Gastroesophageal sphincter (tissue), 4 donors: ENCODE data around the gene HJV. TPM values are rescaled to one million over a fixed set of nuclear protein-coding genes. Genes with fewer than 3 reads are reported as not detected.
A peak's percentile ranks its signal among the peaks of the same experiment; 100 is the strongest.
"Not testable (repeated sequence)": the region's sequence is repeated elsewhere in the genome, so short reads cannot be mapped to it uniquely, and the experiment has no call there.

Source experiments
- ATAC-seq: fragments of 150-250 bp; one replicate; pipeline ENCODE4 v1.9.1; 2016; ENCODE audit warnings: mild to moderate bottlenecking, moderate library complexity
- H3K27ac ChIP-seq, 4 donors: fragments of 200-600 bp; sonication (generic) in 3 of 4; 1 replicate in 3 of 4; 2 replicates in 1 of 4; pipeline ENCODE4 v1.5.1; 2016 to 2019
- H3K27me3 ChIP-seq: fragments of 200-600 bp; sonication (generic); one replicate; pipeline ENCODE4 v1.5.1; 2019
- H3K36me3 ChIP-seq, 2 donors: fragments of 200-600 bp; sonication (generic); one replicate each; pipeline ENCODE4 v1.5.1; 2019; ENCODE audit warnings: control low read depth in 1 of 2
- H3K4me1 ChIP-seq, 3 donors: fragments of 200-600 bp; sonication (generic); 1 replicate in 2 of 3; 2 replicates in 1 of 3; pipeline ENCODE4 v1.5.1; 2016 to 2019; ENCODE audit warnings: control low read depth in 2 of 3
- H3K4me3 ChIP-seq, 2 donors: fragments of 200-600 bp; sonication (generic); one replicate each; pipeline ENCODE4 v1.5.1; 2019; ENCODE audit warnings: mild to moderate bottlenecking in 1 of 2, moderate library complexity in 1 of 2
- H3K9me3 ChIP-seq, 3 donors: fragments of 200-600 bp; sonication (generic); one replicate each; pipeline ENCODE4 v1.5.1; 2017 to 2019; ENCODE audit warnings: control low read depth in 2 of 3
- CTCF ChIP-seq, 4 experiments: fragments of 200-600 bp in 2 of 4; fragments of 450-650 bp in 2 of 4; sonication (generic) in 1 of 4; IDR thresholded peaks; one replicate each; pipeline ENCODE4 v1.5.1; 2017 to 2019; ENCODE audit warnings: antibody characterized with exemption in 4 of 4, mild to moderate bottlenecking in 2 of 4, moderate library complexity in 2 of 4
- EP300 ChIP-seq: sonication (generic); formaldehyde crosslinking; IDR thresholded peaks from one replicate; pipeline ENCODE4 v1.6.1; 2017; ENCODE audit warnings: antibody characterized with exemption, mild to moderate bottlenecking
- POLR2A ChIP-seq, 2 donors: fragments of 450-650 bp; IDR thresholded peaks; one replicate each; pipeline ENCODE4 v1.6.1; 2017; ENCODE audit warnings: antibody characterized with exemption in 2 of 2, mild to moderate bottlenecking in 2 of 2, moderate library complexity in 1 of 2
- POLR2AphosphoS5 ChIP-seq: sonication (generic); formaldehyde crosslinking; IDR thresholded peaks from one replicate; pipeline ENCODE4 v1.6.1; 2017; ENCODE audit warnings: antibody characterized with exemption
- WGBS, 2 donors: methylation state at CpG; one replicate each; pipeline ENCODE4 v1.1.5; 2018; ENCODE audit warnings: low coverage in 1 of 2; 5-methylcytosine and 5-hydroxymethylcytosine counted together
- total RNA-seq, 4 donors: library from RNA; depleted of rRNA; stranded (reverse); fragments of >200 nt; gene quantifications; one replicate each; pipeline ENCODE4 v1.1.0, GENCODE V29; 2016

HJV gene
- total RNA-seq: under 1 TPM in 1 of 4 donors, not detected in 3; 0.77 TPM

DNA sequence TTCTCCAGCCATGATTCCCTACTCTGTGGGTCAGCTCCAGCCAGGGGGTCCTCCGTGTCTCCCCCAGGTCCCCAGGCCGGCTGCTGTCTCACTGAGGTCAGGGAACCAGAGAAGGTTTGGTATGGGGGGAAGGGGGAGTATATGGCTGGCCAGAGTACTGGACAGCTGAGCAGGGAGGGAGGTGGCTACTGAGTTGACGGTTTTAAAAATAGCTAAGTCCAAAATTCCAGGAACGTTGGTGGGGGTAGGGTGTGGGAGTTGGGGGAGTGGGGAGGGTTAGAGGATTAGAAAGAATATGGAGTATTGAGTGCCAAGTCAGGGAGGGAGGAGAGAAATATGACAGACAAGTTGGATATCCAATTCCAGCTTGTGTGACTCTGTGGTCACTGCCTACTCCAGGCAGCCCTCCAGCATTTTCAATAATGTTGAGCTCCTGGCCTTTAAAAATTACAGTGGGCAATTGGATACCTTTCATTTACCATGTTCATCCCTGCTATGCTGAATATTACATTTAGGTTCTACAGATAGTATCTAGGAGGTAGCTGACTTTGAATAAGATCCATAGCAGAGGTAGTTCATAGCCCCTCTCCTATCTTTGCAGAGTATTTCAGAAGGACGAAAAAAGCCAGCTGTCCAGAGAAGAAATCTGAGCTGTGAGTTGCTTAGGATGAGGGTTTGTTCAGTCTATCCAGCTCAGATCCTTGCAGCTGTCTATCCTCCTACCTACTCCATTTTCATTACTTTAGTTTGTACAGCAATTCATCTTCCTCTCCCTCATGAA is at the start of gene HJV:
Gene HJV (minus strand): TSS at position 114 of the 781 bp plus-strand sequence. CDS start 1,504 bp downstream, outside the sequence.
- Histone ChIP-seq H3K36me3 (no peaks in the 10 kb centered on the region), H3K27me3 (peaks cover 53% of the 10 kb centered on the region), H3K4me1 (peaks cover 0 to 16% (median 8%) of the 10 kb centered on the region in 3 donors), H3K27ac (no peak within 1 kb of the TSS), H3K9me3 (no peaks in the 10 kb centered on the region), H3K4me3 (no peak within 1 kb of the TSS)
- ATAC-seq: peak; percentile 49
- 51% methylated on average over 4 of the region's 5 CpGs; no CpG with 5 or more reads in 1 of the 2 donors for WGBS, 2 donors
- TF ChIP-seq CTCF (IDR thresholded peaks at IDR 0.05): no peak
- no peak for TF ChIP-seq POLR2AphosphoS5
- no peak for TF ChIP-seq EP300
- no peak for TF ChIP-seq POLR2A (IDR thresholded peaks at IDR 0.05)

DNA sequence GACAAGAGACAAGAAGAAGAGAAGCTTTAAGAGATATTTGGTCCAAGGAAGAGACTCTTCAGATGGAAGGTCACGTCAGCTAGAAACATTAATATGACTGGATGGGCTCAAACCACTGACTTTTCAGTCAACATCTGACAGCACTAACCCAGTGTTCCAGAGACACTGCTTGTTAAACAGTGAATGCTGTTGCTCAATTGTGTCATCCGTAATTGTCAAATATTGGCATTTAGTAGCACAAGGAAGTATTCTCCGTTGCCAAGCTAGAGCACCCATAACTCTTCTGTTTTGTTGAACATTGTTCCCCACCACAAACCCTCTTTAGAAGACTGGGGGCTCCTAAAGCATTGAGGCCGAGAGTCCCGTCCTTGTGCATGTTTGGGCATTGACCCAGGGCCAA is 37.6 kb upstream of the HJV start:
- ATAC-seq, H3K36me3 ChIP-seq, H3K9me3 ChIP-seq, H3K4me1 ChIP-seq, H3K27me3 ChIP-seq, H3K27ac ChIP-seq, H3K4me3 ChIP-seq: not testable (repeated sequence)
- WGBS, 2 donors: 60 to 83% methylated on average over 1 of the region's 5 CpGs

DNA sequence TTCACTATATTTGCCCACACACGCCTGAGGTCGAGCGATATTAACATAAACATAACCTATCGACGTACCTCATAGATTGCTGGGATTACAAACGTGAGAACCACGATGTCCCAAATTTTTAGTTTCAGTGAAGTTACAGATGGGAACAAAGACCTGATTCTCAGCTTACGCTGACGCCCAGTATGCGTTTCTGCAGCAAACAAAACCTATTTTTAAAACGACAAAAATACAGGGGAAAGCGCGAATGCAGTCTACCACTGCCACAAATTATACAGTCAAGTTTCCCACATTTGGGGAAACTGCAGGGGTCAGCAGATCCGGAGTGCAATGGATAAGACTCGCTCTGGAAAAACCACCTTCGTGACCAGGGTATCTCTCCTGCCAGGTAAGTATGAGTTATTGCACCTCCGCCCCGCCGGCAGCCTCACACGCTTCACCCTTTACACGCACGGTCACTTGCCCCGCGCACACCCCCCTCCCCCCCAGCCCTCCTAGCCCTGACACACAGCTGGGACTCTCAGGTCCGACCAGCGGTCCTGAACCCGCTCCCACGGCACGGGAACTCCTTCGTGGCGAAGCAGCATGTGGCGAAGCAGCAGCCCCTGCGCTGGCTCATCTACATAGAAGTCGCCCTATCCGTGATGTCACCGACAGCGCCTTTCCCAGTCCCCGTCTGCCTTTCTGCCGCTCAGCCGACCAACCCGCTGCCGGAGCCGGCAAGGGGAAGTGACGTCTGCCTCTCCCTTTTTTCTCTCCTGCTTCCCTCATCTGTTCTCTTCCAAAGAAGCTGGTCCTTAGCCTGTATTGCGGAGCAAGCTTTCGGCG is 30.5 kb upstream of the HJV start:
- ATAC-seq: peak; percentile 92
- not testable (repeated sequence) for H3K9me3 ChIP-seq, H3K27me3 ChIP-seq, H3K36me3 ChIP-seq
- Histone ChIP-seq H3K27ac (peak overlapping the region; percentile 74 to 89 (median 87)), H3K4me1 (peaks cover 0 to 10% (median 0%) of the 10 kb centered on the region in 3 donors), H3K4me3 (peak overlapping the region; percentile 34 to 54)
- peak; percentile 64 to 86 for TF ChIP-seq POLR2A (IDR thresholded peaks at IDR 0.05)
- peak; percentile 76 for TF ChIP-seq POLR2AphosphoS5
- WGBS, 2 donors: 2 to 5% methylated on average over 13 to 17 of the region's 47 CpGs

- ATAC-seq: peak; percentile 8
- Histone ChIP-seq H3K9me3 (no peaks in the 10 kb centered on the region), H3K27ac (peak overlapping the region; percentile 74 to 89 (median 87)), H3K36me3 (no peaks in the 10 kb centered on the region), H3K4me3 (peak overlapping the region; percentile 34 to 54), H3K4me1 (peaks cover 0 to 10% (median 0%) of the 10 kb centered on the region in 3 donors), H3K27me3 (no peaks in the 10 kb centered on the region)
- TF ChIP-seq EP300 (no peak), CTCF (IDR thresholded peaks at IDR 0.05) (no peak), POLR2AphosphoS5 (no peak), POLR2A (IDR thresholded peaks at IDR 0.05) (no peak)
- WGBS, 2 donors: 35 to 47% methylated on average over 3 to 6 of the region's 15 CpGs
Measured at GRCh38 chr1:146051452-146051851, 29.9 kb upstream of the HJV start.

DNA sequence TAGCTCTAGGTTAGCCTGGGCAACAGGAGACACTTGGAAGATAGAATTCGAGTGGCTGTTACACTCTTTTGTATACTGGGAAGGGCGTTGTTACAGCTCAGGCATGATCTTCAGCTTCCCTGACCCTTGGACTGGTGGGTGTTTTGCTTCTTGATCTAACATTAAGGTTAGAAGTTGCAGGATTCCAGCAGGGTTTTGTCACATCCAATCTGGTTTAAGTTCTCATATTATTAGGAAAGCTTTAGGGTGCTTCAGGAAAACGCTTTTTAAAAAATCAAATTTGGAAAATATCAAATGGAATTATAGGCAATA is 29.1 kb upstream of the HJV start:
- H3K4me1 ChIP-seq: peaks cover 0 to 10% (median 0%) of the 10 kb centered on the region in 3 donors
- not testable (repeated sequence) for H3K36me3 ChIP-seq, H3K4me3 ChIP-seq, H3K27me3 ChIP-seq, ATAC-seq, H3K9me3 ChIP-seq
- H3K27ac ChIP-seq: peak overlapping the region in 1 of 4 donors; percentile 86
- 55 to 72% methylated on average over 2 to 3 of the region's 3 CpGs for WGBS, 2 donors

- not testable (repeated sequence) for ATAC-seq, H3K9me3 ChIP-seq, H3K4me3 ChIP-seq, H3K27me3 ChIP-seq, H3K36me3 ChIP-seq
- WGBS, 2 donors: no CpG with 5 or more reads among the region's 12 CpGs
- H3K27ac ChIP-seq: peak overlapping the region in 1 of 4 donors; percentile 86
- peaks cover 0 to 10% (median 0%) of the 10 kb centered on the region in 3 donors for H3K4me1 ChIP-seq
Measured at GRCh38 chr1:146049866-146050651, 28.5 kb upstream of the HJV start.
